CD4-positive, alpha-beta memory T cell (primary cell): ENCODE results near the gene FGF6. TPM values are rescaled to one million over a fixed set of nuclear protein-coding genes. Genes with fewer than 3 reads are reported as not detected.

Experiments
- CTCF ChIA-PET: fragments of 350-600 bp; sonication (Branson Sonifier 250); formaldehyde crosslinking; loops from one replicate; lab custom pipeline; 2021; ENCODE audit warnings: inconsistent platforms; ENCODE audit not compliant: partially characterized antibody; lab: Charles Lee
- POLR2A ChIA-PET: fragments of 350-600 bp; sonication (Branson Sonifier 250); formaldehyde crosslinking; loops from one replicate; lab custom pipeline; 2021; ENCODE audit not compliant: partially characterized antibody; lab: Charles Lee
- DNase-seq, 5 donors: peaks; one replicate each; pipeline versions ENCODE4 v3.0.0 to v3.0.0-alpha.2; 2020 to 2022; ENCODE audit warnings: mixed read lengths in 1 of 5
- H3K27ac ChIP-seq: one replicate; pipeline ENCODE4 v1.7.0; 2013; ENCODE audit warnings: low read depth, low read length
- H3K27me3 ChIP-seq: 2 replicates; pipeline ENCODE4 v1.7.0; 2013; ENCODE audit warnings: mild to moderate bottlenecking, low read length, moderate library complexity; ENCODE audit not compliant: insufficient read depth
- H3K36me3 ChIP-seq: 2 replicates; pipeline ENCODE4 v1.7.0; 2013; ENCODE audit warnings: mild to moderate bottlenecking, low read length, moderate library complexity; ENCODE audit not compliant: insufficient read depth
- H3K4me1 ChIP-seq: 2 replicates; pipeline ENCODE4 v1.7.0; 2013; ENCODE audit warnings: mild to moderate bottlenecking, low read length, moderate library complexity; ENCODE audit not compliant: insufficient read depth
- H3K4me3 ChIP-seq, 2 donors: one replicate each; pipeline ENCODE4 v1.7.0; 2013; ENCODE audit warnings: low read length in 2 of 2, mild to moderate bottlenecking in 1 of 2
- H3K9me3 ChIP-seq, 2 donors: one replicate each; pipeline ENCODE4 v1.7.0; 2013; ENCODE audit warnings: low read length in 2 of 2, control low read depth in 1 of 2; ENCODE audit not compliant: control insufficient read depth in 1 of 2
- H3K27ac Mint-ChIP-seq, 7 donors: one replicate each; pipeline ENCODE4 v1.8.0; 2020 to 2021; ENCODE audit warnings: mixed read lengths in 7 of 7, mild to moderate bottlenecking in 6 of 7, inconsistent platforms in 3 of 7, moderate library complexity in 3 of 7
- H3K27me3 Mint-ChIP-seq, 2 donors: one replicate each; pipeline ENCODE4 v1.8.0; 2020 to 2021; ENCODE audit warnings: mixed read lengths in 2 of 2
- H3K36me3 Mint-ChIP-seq, 2 donors: one replicate each; pipeline ENCODE4 v1.8.0; 2020 to 2021; ENCODE audit warnings: mixed read lengths in 2 of 2, inconsistent platforms in 1 of 2, mild to moderate bottlenecking in 1 of 2
- H3K4me1 Mint-ChIP-seq, 4 donors: one replicate each; pipeline ENCODE4 v1.8.0; 2020 to 2021; ENCODE audit warnings: mixed read lengths in 4 of 4, mild to moderate bottlenecking in 1 of 4
- H3K4me3 Mint-ChIP-seq, 8 donors: one replicate each; pipeline ENCODE4 v1.8.0; 2020 to 2021; ENCODE audit warnings: mixed read lengths in 8 of 8, mild to moderate bottlenecking in 7 of 8, moderate library complexity in 6 of 8, inconsistent platforms in 3 of 8
- H3K9me3 Mint-ChIP-seq, 8 donors: one replicate each; pipeline ENCODE4 v1.8.0; 2020 to 2021; ENCODE audit warnings: mixed read lengths in 8 of 8, mild to moderate bottlenecking in 5 of 8, inconsistent platforms in 3 of 8, moderate library complexity in 1 of 8
- intact Hi-C: fragments of 100-400 bp; cut with micrococcal nuclease; formaldehyde crosslinking; loops from one replicate; pipeline ENCODE4 v1.15.1; 2023
- polyA plus RNA-seq, 2 donors: library from polyadenylated mRNA; unstranded; fragments of 300-500 nt; fragmentation: Illumina TruSeq; gene quantifications; one replicate each; pipeline ENCODE4 v1.2.3, GENCODE V29; 2021
- total RNA-seq, 2 experiments: library from RNA; stranded (reverse); gene quantifications; one replicate each; pipeline ENCODE4 v1.2.3, GENCODE V29; 2021

FGF6 gene
- total and polyA plus RNA-seq, 4 experiments from 2014 or later = not detected

DNA sequence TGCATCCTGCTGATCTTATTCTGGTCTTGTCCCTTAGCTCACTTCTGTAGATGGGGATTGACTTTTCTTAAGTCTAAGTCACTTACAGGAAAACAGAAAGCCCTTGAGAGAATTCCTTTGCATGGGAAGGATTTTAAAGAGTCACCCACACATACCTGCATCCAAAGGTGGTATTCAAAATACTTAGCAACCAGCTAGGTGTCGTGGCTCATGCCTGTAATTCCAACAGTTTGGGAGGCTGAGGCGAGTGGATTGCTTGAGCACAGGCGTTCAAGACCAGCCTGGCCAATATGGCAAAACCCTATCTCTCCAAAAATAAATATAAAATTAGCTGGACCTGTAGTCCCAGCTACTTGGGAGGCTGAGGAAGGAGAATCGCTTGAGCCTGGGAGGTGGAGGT is 14.2 kb downstream of the FGF6 start:
- Mint-ChIP-seq H3K27me3 (peaks cover 5 to 8% of the 10 kb centered on the region in 2 donors), H3K4me3 (no peak overlapping the region), H3K36me3 (no peaks in the 10 kb centered on the region), H3K9me3 (no peaks in the 10 kb centered on the region), H3K4me1 (no peaks in the 10 kb centered on the region), H3K27ac (no peak overlapping the region)
- Histone ChIP-seq H3K4me3 (no peak overlapping the region), H3K36me3 (no peaks in the 10 kb centered on the region), H3K27ac (no peak overlapping the region), H3K27me3 (no peaks in the 10 kb centered on the region), H3K4me1 (no peaks in the 10 kb centered on the region), H3K9me3 (no peaks in the 10 kb centered on the region)
- DNase-seq = no peak
- CTCF ChIA-PET = interaction anchor here (1.0 to 1.6 kb wide), 2 partner anchors 8 to 11 kb away, joined by 3 to 9 read pairs; no protein-coding TSS in a partner anchor
- POLR2A ChIA-PET = interaction anchor here (1.2 kb wide), 1 partner anchor 333 kb away, joined by 3 read pairs; no protein-coding TSS in a partner anchor
- intact Hi-C loops = no loop called here

DNA sequence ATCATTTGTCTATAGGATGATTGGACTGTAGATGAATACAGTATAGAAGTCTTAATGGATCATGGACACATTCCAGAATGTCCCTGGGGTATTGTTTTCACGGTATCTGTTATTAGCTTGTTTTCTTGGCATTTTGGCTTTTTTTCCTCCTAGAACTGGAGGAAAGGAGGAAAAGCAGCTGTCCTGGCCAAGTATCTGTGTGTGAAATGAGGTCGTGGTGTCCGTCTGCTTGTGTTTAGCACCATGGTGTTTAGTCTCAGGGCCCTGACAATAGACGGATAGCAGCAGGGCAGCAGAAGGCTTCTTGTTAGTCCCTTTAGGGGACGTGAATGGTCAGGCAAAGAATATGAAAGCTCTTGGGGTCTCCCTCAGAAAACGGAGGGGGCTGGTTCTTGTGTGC is 21.2 kb downstream of the FGF6 start:
- CTCF ChIA-PET = interaction anchor here (1.5 to 5.7 kb wide), 3 partner anchors 9 to 102 kb away, joined by 4 to 86 read pairs (median 4); no protein-coding TSS in a partner anchor
- DNase-seq = no peak
- H3K4me1 ChIP-seq = no peaks in the 10 kb centered on the region
- POLR2A ChIA-PET = no interaction called here
- H3K36me3 ChIP-seq = no peaks in the 10 kb centered on the region
- no peaks in the 10 kb centered on the region for H3K27me3 ChIP-seq
- H3K9me3 ChIP-seq = no peaks in the 10 kb centered on the region
- no peak overlapping the region for H3K4me3 Mint-ChIP-seq
- H3K27ac ChIP-seq = no peak overlapping the region
- H3K36me3 Mint-ChIP-seq = no peaks in the 10 kb centered on the region
- no peaks in the 10 kb centered on the region for H3K9me3 Mint-ChIP-seq
- peaks cover 0 to 1% of the 10 kb centered on the region in 2 donors for H3K27me3 Mint-ChIP-seq
- no peak overlapping the region for H3K4me3 ChIP-seq
- intact Hi-C loops = loop anchor here (5.0 kb wide), 1 partner anchor 333 kb away; no protein-coding TSS in a partner anchor
- no peak overlapping the region for H3K27ac Mint-ChIP-seq
- peaks cover 0 to 1% (median 0%) of the 10 kb centered on the region in 4 donors for H3K4me1 Mint-ChIP-seq

DNA sequence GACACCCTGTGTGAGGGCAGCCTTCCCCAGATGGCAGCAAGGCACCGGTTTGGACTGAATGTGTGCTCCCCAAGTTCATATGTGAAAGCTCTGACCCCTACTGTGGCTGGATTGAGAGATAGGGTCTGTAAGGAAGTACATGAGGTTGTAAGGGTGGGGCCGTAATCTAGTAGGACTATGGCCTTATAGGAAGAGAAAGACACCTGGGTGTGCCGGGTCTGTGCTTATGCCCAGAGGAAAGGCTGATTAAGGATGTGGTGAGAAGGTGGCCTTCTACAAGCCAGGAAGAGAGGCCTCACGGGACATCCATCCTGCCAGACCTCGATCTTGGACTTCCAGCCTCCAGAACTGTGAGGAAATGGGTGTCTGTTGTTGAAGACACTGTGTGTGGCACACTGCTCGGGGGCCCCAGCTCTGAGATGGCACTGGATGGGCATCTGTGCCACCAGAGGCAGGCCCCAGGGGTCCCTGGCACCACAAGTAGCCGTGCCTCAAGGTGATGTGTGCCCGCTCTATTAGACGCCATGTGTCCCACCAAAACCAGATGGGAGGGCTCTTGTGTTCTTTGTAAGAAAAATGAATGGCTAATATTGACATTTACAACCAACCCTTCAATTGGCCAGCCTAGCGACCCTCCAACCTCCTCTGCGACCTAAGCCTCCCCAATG is 22.0 kb downstream of the FGF6 start:
- H3K27me3 Mint-ChIP-seq = peaks cover 0 to 1% of the 10 kb centered on the region in 2 donors
- H3K9me3 Mint-ChIP-seq = no peaks in the 10 kb centered on the region
- H3K4me3 Mint-ChIP-seq = no peak overlapping the region
- H3K36me3 ChIP-seq = no peaks in the 10 kb centered on the region
- no peak overlapping the region for H3K4me3 ChIP-seq
- ChIA-PET CTCF (interaction anchor here (1.3 to 5.7 kb wide), 7 partner anchors 8 to 102 kb away, joined by 3 to 86 read pairs (median 4); no protein-coding TSS in a partner anchor), POLR2A (no interaction called here)
- H3K4me1 Mint-ChIP-seq = peaks cover 0 to 1% (median 0%) of the 10 kb centered on the region in 4 donors
- DNase-seq = no peak
- H3K27me3 ChIP-seq = no peaks in the 10 kb centered on the region
- H3K36me3 Mint-ChIP-seq = no peaks in the 10 kb centered on the region
- H3K27ac ChIP-seq = no peak overlapping the region
- intact Hi-C loops = loop anchor here (5.0 kb wide), 1 partner anchor 334 kb away; no protein-coding TSS in a partner anchor
- no peaks in the 10 kb centered on the region for H3K9me3 ChIP-seq
- H3K27ac Mint-ChIP-seq = peak overlapping the region in 1 of 7 donors; percentile 77
- H3K4me1 ChIP-seq = no peaks in the 10 kb centered on the region

DNA sequence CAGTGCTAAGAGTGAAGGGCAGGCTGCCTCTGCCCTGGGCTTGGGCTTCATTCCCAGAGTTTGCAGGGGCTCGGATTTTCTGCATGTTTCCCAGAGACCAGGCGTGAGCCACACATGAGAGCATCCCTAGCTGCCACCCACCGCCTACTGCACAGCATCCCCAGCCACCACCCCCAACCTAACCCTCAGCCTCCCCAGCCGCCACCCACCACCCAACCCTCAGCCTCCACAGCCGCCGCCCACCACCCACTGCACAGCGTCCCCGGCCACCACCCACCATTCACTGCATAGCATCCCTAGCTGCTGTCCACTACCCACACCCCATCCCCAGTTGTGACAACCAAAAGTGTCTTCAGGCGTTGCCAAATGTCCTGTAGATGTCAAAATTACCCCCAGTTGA is 22.6 kb downstream of the FGF6 start:
- POLR2A ChIA-PET = no interaction called here
- DNase-seq = no peak
- Histone ChIP-seq H3K36me3 (no peaks in the 10 kb centered on the region), H3K4me1 (no peaks in the 10 kb centered on the region), H3K27me3 (no peaks in the 10 kb centered on the region), H3K9me3 (no peaks in the 10 kb centered on the region), H3K4me3 (no peak overlapping the region), H3K27ac (no peak overlapping the region)
- Mint-ChIP-seq H3K27ac (no peak overlapping the region), H3K27me3 (peaks cover 1% of the 10 kb centered on the region in 2 donors), H3K4me1 (peaks cover 0 to 1% (median 0%) of the 10 kb centered on the region in 4 donors), H3K9me3 (no peaks in the 10 kb centered on the region), H3K4me3 (no peak overlapping the region), H3K36me3 (no peaks in the 10 kb centered on the region)
- intact Hi-C loops = loop anchor here (5.0 kb wide), 1 partner anchor 334 kb away; no protein-coding TSS in a partner anchor
- CTCF ChIA-PET = interaction anchor here (1.3 to 5.7 kb wide), 7 partner anchors 8 to 103 kb away, joined by 3 to 86 read pairs (median 4); no protein-coding TSS in a partner anchor

GRCh38 chr12:4421590-4422031 is 24.0 kb downstream of the FGF6 start:
- H3K4me3 ChIP-seq = no peak overlapping the region
- Mint-ChIP-seq H3K9me3 (no peaks in the 10 kb centered on the region), H3K4me1 (peaks cover 0 to 1% (median 0%) of the 10 kb centered on the region in 4 donors), H3K27me3 (peaks cover 5 to 6% of the 10 kb centered on the region in 2 donors), H3K36me3 (no peaks in the 10 kb centered on the region), H3K4me3 (no peak overlapping the region), H3K27ac (peak overlapping the region in 1 of 7 donors; percentile 38)
- H3K36me3 ChIP-seq = no peaks in the 10 kb centered on the region
- H3K27me3 ChIP-seq = no peaks in the 10 kb centered on the region
- DNase-seq = peak in 4 of 5 donors; percentile 42 to 57 (median 46)
- no peaks in the 10 kb centered on the region for H3K4me1 ChIP-seq
- CTCF ChIA-PET = interaction anchor here (0.7 to 5.7 kb wide), 13 partner anchors 10 to 110 kb away, joined by 3 to 86 read pairs (median 4); no protein-coding TSS in a partner anchor
- no peaks in the 10 kb centered on the region for H3K9me3 ChIP-seq
- H3K27ac ChIP-seq = no peak overlapping the region
- intact Hi-C loops = loop anchor here (1.0 to 5.0 kb wide), 3 partner anchors 85 to 336 kb away; no protein-coding TSS in a partner anchor
- POLR2A ChIA-PET = no interaction called here

DNA sequence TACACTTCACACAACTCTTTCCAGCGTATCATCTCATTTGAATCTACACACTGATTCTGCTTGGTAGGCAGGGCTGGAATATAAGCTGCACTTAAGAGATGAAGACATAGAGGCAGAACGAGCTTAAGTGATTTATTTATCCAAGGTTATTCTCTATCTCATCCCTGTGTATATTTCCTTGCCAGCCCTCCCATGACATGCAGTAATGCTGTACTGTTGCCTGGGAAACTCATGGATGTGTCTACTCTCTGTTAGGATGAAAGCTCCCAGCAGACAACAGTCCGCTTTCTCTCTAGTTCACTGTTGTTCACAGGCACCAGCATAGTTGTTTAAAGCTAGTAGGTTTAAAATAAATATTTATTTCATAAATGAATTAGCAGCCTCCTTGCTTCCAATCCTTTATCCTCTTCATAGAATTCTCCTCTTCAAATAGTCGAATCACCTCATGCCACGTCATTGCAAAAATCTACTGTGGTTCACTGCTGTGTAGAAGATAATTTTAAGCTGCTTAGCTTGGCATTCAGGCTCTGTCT is 25.4 kb downstream of the FGF6 start:
- no peaks in the 10 kb centered on the region for H3K9me3 ChIP-seq
- intact Hi-C loops = loop anchor here (5.0 kb wide), 1 partner anchor 337 kb away; no protein-coding TSS in a partner anchor
- no peaks in the 10 kb centered on the region for H3K36me3 ChIP-seq
- no peak overlapping the region for H3K4me3 ChIP-seq
- H3K27ac ChIP-seq = no peak overlapping the region
- H3K4me1 ChIP-seq = peaks cover 3% of the 10 kb centered on the region
- Mint-ChIP-seq H3K36me3 (no peaks in the 10 kb centered on the region), H3K4me1 (peaks cover 3 to 6% (median 5%) of the 10 kb centered on the region in 4 donors), H3K27me3 (peaks cover 9 to 12% of the 10 kb centered on the region in 2 donors), H3K9me3 (no peaks in the 10 kb centered on the region), H3K27ac (no peak overlapping the region), H3K4me3 (no peak overlapping the region)
- no peaks in the 10 kb centered on the region for H3K27me3 ChIP-seq
- ChIA-PET POLR2A (no interaction called here), CTCF (interaction anchor here (0.5 to 5.7 kb wide), 17 partner anchors 8 to 536 kb away, joined by 3 to 86 read pairs (median 4); no protein-coding TSS in a partner anchor)
- no peak for DNase-seq

GRCh38 chr12:4418913-4419312 is 26.7 kb downstream of the FGF6 start:
- no peaks in the 10 kb centered on the region for H3K27me3 ChIP-seq
- DNase-seq = no peak
- no peaks in the 10 kb centered on the region for H3K36me3 Mint-ChIP-seq
- peaks cover 6% of the 10 kb centered on the region for H3K4me1 ChIP-seq
- H3K27ac Mint-ChIP-seq = no peak overlapping the region
- intact Hi-C loops = no loop called here
- H3K27me3 Mint-ChIP-seq = peaks cover 9 to 13% of the 10 kb centered on the region in 2 donors
- H3K4me1 Mint-ChIP-seq = peaks cover 3 to 10% (median 8%) of the 10 kb centered on the region in 4 donors
- ChIA-PET CTCF (no interaction called here), POLR2A (no interaction called here)
- no peak overlapping the region for H3K27ac ChIP-seq
- no peak overlapping the region for H3K4me3 ChIP-seq
- no peaks in the 10 kb centered on the region for H3K9me3 ChIP-seq
- no peaks in the 10 kb centered on the region for H3K36me3 ChIP-seq
- H3K9me3 Mint-ChIP-seq = no peaks in the 10 kb centered on the region
- H3K4me3 Mint-ChIP-seq = no peak overlapping the region
